Skin of body (tissue), 2 donors: Measurements from ENCODE around the gene RIMBP2. TPM values are rescaled to one million over a fixed set of nuclear protein-coding genes. Genes with fewer than 3 reads are reported as not detected.

Experiments
- DNase-seq: peaks from one replicate; lab custom pipeline; 2025; lab: John Stamatoyannopoulos, UW
- total RNA-seq: library from RNA; depleted of rRNA; stranded (reverse); fragments of >200 nt; gene quantifications from one replicate; pipeline ENCODE4 v1.2.3, GENCODE V29; 2014

The RIMBP2 gene
- total RNA-seq, 1 donor from 2014 or later: 5.8 TPM

DNA sequence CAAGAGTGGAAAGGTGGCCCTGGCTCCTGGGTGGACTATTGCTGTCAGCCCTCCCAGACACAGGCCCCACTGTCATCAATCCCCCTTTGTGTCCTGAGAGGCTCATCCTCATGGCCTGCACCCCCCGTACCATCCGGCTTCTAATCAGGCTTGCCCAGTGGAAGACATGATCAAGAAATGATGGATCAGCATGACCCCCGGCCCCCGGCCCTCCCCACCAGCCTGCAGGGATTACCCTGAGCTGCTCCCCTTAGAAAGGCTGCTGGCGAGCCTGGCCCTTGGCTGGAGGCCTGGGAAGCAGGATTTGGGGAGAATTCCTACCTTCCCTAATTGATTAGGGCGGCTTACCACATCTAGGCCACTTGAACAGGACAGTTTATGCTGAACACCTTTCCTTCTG is 207.3 kb downstream of the RIMBP2 start:
- no peak for DNase-seq

DNA sequence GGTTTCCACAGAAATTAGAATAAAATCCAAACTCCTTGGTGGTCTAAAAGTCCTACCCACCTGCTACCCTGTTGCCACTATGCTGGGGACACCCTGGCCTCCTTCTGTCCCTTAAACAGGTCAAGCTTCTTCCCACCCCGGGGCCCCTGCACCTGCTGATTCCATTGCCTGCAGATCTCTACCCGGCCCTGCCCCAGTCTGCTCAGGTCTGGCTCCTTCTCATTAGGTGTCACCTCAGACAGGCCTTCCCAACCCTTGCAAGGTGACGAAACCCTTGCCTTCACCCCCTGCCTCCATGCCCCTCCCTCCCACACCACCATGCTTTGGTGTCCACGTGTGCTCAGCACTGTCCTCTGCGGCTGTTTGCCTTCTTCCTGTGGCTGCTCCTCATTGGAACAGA is 207.8 kb downstream of the RIMBP2 start:
- no peak for DNase-seq

DNA sequence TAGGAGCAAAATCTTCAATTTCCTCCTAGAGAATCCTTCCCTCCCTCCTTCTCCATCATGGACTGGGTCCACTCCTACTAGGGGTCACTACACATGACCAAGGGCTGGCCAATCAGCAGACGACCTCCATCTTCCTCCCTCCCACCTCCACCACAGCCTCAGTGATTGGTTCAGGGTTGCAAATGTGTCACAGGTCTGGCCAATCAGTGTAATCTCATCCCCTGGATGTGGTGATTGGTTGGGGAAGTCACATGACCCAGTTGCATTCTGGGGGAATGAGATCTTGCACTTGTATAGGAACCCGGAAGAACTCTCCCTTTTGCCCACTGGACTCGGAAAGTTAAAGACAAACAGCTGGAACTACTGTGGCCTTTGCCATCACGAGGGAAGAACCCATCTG is 209.3 kb downstream of the RIMBP2 start:
- DNase-seq: no peak

DNA sequence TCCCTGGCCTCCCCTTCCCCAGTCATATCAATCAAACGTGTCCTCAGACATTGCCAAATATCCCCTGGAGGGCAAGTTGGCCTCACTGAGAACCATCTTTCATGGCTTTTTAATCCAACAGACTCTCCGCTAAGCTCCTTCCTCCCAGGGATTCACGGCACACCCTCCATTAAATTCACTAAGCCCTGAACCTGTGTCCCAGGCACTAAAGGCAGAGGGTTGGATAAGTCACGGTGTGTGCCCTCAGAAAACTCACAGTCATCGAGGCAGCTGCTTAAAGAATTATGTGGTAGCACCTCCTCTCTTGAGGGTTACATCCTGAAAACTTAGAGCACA is 211.3 kb downstream of the RIMBP2 start:
- no peak for DNase-seq

DNA sequence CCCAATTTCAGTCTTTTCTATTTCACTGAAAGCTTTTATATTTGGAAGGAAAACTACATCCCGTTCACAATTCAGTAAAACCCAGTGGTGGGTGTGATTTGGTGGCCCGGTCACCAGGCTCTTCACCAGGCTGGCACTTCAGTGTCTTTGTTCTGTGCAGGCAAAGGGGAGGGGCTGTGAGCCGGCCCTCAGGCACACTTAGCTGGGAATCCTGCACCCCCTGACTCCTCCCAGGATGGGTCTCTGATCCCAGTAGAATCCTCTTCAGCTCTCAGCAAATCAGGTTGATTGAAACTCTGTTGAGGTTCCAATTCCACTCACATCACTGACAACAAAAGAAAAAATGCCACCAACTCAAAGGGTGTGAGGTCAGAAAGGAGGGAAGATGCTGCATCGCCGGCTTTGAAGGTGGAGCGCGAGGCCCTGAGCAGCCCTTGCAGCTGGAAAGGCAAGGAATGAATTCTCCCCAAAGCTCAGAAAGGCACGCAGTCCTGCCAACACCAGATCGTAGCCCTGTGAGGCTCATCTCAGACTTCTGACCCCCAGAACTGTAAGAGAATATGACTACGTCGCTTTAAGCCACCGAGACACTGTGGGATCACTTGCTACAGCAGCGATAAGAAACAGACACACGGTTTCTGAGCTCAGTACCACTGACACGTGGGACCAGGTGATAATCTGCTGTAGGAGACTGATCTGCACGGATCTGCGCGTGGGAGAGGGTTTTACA is 211.8 kb downstream of the RIMBP2 start:
- no peak for DNase-seq

DNA sequence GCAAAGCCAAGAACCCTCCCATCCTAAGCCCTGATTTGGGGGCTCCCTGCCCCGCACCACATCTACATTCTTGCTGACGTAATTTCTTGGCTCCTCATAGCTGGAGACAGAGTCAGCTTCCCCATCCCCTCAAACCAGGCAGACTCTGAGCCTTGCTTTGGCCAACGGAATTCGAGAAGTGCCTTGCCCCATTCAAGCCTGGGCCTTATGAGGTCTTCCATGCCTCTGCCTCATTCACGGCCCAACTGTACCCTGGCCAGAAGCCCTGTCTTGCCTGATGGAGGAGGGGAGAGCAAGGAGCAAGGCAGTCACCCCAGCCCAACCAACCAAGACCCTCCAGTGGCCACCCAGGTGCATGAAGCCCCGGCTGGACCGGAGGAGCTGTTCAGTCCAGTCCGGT is 214.3 kb downstream of the RIMBP2 start:
- no peak for DNase-seq

DNA sequence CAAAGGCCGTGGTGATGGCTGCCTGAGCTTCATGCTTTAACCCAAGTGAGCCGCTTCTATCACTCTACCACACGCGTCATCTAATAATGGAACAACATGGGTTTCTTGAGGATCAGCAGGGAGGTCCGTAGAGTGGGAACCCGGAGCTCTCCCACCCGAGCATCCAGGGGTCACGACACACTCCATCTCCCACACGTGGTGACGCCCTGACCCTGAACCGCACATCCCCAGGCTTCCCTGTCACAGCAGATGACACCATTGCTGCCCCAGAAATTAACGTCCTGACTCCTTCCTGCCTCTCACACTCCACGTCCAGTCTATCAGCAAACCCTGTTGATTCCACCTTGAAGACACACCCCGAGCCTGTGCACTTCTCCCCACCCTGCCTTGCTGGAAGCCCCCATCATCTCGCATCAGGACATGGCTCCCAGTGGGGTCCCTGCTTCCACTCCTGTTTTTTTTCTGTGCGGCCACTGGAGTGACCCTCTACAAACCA is 215.2 kb downstream of the RIMBP2 start:
- no peak for DNase-seq

DNA sequence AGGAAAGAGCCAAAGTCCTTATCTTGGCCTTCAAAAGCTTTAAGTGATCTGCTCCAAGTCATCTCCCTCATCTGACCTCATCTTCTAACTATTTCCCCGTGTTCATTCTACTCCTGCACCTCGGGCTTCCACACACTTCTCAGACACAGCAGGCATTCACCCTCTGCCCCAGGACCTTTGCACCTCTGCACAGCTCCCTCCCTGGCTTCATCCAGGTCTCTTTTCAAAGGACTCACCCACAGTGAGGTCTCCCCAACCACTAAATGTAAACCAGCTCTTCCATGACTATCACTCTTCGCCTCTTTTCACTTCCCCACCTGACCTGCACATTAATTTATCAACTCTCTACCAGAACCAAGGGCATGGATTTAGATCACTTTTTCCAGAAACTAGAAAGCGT is 216.6 kb downstream of the RIMBP2 start:
- DNase-seq: no peak

DNA sequence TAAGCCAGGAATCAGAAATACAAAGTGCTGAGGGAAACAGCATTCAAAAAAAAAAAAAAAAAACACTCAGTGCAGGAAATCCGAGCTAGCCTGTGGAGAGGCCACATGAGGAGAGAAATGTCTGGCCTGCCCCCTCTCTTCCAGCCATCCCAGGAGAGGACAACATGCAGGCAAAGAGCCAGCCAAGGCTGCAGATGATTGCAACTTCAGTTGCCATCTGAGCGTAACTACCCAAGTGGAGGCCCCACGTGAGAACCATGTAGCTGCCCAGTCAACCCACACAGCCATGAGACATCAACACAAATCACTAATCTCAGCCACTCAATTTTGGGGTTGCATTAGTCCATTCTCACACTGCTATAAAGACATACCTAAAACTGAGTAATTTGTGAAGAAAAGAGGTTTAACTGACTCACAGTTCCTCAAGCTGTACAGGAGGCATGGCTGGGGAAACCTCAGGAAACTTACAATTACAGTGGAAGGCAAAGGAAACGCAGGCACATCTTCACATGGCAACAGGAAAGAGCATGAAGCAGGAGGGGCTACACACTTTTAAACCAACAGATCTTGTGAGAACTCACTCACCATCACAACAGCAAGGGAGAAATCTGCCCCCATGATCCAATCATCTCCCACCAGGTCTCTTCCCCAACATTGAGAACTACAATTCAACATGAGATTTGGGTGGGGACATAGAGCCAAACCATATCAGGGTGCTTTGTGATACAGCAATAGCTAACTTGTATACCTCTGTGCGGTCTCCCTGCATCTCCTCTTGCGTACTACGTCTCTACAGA is 217.3 kb downstream of the RIMBP2 start:
- DNase-seq: no peak

DNA sequence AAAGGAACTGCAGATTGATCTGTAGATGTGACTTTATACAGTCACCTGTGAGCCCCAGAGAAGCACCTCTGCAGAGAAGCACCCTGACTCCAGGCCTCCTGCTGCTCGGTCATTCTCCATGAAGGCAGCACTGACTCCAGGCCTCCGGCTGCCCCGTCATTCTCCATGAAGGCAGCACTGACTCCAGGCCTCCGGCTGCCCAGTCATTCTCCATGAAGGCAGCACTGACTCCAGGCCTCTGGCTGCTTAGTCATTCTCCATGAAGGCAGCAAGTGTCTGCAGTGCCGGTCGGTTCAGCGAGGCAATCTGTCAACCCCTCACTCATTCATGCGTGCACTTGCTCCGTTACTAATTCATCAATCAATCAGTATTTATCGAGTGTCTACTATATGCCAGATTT is 218.1 kb downstream of the RIMBP2 start:
- DNase-seq: no peak

DNA sequence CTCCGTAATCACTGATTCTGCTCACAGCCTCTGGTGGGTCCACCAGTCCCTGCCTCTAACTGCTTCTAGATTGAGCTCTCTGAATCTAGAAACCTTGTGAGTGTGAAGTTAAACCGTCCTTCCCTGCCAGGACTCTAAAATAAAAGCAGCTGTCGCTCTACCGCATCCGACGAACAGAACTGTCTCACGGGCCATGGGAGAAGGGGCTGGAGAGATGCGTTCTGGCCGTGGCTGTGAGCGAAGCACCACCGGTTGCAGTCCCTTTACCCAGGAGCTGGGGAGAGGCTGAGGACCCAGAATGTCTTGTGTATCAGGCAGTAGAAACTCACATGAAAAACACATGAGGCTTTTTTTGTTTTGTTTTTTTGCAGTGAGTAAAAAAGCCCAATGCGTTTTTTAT is 218.8 kb downstream of the RIMBP2 start:
- no peak for DNase-seq

DNA sequence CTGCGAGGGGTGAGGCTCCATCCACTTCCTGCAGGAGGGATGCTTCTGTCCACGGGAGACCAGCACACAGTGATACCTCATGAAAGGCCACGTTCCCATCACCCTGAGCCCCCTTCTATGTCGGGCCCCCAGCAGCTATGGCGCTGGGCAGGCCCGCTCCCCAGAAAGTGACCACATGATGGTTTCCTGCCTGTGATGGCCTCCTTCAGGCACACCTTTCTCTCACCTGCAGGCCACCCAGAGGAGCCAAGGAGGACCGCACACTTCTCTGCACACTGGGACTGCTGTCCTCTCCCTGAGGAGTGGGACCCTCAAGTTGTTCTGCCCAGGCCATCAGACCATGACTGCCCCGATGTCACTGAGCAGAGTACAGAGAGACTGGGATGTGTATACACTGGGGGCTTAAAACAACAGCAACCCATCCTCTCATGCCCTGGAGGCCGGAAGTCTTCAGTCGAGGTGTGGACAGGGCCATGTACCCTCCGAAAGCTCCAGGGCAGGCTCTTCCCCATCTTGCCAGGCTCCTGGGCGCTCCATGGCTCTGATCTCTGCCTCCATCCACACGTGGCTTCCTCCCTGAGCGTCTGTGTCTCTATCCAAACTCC is 219.5 kb downstream of the RIMBP2 start:
- DNase-seq: no peak

DNA sequence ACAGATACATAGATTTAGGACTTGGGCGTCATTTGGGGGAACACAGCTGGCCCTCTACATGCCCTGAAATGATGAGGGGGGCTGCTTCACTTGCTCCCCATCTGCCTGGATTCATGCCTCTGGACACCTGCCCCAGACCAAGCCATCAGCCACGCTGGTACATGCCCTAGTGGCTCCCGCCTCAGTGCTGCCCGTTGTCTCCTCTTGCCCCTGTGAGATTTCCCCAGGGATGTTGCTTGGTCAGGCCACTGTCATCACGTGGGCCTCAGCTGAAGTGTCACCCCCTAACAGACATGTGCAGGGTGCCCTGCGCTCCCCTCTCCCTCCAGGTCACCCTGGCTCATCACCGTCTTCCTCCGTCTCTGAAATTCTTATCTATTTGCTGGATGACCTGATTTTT is 220.9 kb downstream of the RIMBP2 start:
- DNase-seq: no peak

DNA sequence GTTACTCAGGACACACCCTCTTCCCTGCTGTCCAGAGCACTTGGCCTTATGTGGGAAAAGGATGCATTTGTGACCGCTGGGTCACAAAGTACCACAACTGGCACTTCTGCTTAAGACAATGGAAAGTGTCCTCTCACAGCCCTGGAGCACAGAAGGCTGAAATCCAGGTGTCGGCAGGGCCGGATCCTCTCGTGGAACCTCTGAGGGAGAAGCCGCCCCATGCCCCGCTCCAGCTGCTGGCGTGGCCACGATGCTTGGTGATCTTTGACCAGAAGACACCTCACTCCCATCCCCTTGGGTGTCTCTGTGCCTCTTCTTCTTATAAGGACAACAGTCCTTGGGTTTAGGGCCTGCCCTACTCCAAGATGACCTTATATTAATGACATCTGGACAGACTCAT is 221.4 kb downstream of the RIMBP2 start:
- DNase-seq: no peak

DNA sequence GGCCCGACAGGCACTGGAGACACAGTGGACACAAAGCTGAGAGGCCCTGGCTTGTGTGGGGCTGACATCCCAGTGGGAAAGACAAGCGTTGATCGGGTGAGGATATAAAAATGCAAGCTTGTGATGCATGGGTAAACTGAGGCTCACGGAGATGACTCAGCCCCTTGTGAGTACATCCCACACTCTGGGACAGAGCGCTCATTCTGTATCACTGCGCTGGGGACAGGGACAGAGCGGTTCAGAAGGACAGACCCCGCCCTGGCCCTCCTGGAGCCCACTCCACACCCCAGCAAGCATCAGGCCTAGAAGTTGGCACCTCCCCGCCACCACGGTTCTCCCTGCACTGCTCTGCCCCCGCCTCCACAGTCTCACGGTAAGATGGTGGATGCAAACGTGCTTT is 222.1 kb downstream of the RIMBP2 start:
- DNase-seq: no peak

DNA sequence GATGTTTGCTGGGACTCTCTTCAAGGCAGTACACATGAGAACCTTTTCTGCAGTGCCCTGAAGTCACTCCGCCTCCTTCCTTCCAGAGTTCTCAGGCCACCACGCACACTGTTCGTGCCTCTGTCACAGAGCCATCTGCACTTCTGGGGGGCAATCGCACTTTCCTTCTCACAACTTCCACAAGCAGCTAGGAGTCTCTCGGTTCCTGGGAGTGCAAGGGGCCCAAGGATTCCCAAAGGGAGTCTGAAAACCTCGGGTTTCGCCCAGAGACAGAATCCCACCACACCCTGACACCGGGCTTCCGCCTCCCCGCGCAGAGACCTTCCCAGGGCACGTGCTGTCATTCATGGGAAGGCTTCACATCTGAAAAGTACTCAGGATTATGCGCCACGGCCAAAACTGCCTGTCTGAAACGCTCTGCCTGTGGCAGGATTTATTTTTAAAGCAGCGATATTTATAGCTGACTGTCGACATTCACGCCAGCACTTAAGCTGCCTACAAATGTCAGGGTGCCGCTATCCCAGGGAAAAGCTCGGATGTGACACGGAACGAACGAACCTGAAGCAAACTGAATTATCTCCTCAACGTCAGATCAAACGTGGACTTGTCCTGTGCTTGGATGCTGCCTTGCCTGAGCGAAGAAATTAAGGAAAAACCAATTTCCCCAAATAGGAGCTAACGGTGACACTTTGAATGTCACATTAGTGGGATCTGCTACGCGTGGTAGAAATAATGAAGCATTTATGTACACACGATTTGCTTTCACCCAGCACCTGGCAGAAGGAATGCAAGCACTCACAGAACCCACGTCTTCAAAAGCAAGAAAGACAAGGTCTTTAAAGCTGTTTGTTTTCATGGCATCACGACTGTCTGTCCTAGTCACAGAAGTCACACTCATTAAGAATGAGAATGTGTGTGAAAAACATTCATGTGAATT is 224.4 kb downstream of the RIMBP2 start:
- no peak for DNase-seq

DNA sequence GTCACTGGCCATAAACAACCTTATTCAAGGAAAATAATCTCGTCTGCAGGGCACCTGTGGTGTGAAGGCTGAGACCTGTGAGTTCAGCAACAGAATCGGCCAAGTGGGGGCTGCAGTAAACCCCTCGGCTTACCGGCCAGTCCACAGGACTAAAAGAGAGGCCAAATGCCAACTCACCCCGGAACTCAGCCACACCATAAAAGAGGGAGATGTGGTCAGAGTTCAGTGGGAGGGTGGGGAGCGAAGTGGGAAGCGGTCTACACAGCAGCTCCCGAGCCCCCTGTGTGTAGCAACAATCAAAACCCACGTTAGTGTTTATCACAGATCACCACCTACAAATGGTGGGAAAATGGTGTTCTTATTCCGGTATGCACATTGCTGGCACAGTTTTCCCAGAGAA is 225.4 kb downstream of the RIMBP2 start:
- DNase-seq: no peak

DNA sequence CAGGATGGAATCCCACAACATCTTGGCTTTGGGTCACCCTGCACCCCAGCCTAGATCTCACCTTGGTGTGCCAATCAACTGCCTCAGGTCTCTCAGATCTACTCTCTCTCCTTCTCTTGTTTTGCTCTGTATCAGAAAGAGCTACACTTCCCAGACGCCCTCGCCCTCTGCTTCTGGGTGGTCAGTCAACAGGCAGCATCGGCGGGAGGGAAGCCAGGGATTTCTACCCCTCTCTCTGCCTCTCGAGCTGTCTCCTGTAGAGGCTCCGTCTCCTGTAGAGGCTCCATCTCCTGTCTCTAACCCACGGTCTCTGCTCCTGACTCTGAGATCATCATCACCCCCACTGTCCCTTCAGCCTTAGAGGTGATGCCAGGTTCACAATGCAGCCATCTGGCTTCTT is 226.8 kb downstream of the RIMBP2 start:
- no peak for DNase-seq

DNA sequence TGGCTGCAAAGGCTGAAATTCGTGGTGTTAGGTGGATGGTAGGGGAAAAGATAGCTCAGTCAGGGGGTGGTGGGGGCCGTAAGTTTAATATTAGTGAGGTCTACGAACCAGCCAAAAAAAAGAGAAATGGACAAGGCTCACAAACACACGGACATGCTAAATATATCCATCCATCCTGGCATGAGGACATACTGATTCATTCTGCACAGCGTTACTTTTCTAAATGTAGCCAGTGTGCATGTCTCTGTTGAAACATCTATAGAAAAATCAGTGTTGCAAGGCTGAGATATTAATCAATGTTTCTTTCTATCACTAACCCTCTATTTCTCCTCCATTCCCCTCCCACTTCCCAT is 227.8 kb downstream of the RIMBP2 start:
- no peak for DNase-seq

DNA sequence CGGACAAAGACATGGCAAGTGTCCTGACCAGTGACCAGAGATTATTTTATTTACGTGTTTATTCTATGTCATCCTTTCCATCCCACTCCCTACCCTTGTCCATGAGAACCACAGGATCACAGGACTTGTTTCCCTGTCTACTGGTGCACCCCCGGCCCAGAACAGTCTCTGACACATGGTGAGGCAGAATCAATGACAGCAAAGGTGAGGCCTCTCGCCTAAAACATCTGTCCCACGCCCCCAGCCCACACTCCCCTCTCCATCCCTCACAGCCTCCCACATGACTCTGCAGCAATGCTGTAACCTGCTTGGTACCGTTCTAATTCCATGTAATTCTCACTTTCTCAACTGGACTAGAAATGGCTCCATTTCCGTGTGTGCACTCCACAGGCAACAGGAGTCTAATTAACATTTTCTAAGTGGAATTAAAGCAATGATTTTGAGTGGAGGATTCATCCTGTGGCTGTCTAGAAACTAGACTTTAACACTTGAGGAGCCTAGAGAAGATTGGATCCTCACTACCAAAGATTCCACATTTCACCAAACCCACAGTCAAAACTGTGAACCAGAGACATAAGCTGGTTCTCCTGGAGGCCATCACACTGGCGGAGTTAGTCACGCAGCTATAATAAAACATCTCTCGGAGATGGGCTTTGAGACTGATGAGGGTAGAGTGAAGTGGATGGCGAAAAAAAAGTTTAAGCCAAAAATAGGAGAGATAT is 228.3 kb downstream of the RIMBP2 start:
- no peak for DNase-seq

DNA sequence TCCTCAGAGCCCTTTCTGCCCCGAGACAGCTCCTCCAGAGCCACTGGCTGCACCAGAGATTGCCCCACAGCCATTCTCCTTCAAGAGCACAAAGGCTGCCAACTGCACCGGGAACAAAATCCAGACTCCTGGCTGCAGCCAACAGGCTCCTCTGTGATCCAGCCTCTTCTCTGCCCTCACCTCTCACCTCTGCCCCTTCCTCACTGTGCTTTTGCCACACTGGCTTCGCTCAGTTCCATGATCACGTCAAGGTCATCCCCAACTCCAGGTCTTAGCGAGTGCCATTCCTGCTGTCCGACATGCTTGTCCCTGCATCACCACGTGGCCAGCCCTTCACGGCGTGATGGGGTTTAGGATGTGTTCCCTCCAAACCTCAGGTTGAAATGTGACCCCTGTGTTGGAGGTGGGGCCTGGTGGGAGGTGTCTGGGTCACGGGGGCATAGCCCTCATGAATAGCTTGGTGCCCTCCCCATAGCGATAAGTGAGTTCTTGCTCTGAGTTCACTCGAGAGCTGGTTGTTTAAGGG is 229.1 kb downstream of the RIMBP2 start:
- no peak for DNase-seq
